Measurements from ENCODE around the gene TMEM50A. TPM values are rescaled to one million over a fixed set of nuclear protein-coding genes. Genes with fewer than 3 reads are reported as not detected.
"Not testable (repeated sequence)": the region's sequence is repeated elsewhere in the genome, so short reads cannot be mapped to it uniquely, and the experiment has no call there.

Gene TMEM50A
- total and polyA plus RNA-seq, 9 of the 15 experiments (the other 6 are each of a cell fraction or from before 2014, with no cell fraction given): 43.7 to 195 (median 137) TPM

GRCh38 chr1:25369691-25370271 lies 31.6 kb downstream of the TMEM50A start:
- H4K20me1 ChIP-seq (replicated peaks; ENCODE audit: control insufficient read depth, insufficient read depth, low read length); H3K9me1 ChIP-seq (ENCODE audit: control insufficient read depth, insufficient read depth, low read length); CTCF ChIA-PET (ENCODE audit: low intra/inter-chr PET ratio); H3K79me2 ChIP-seq (ENCODE audit: control insufficient read depth, insufficient read depth, low read length); H3K4me3 ChIP-seq; H3K36me3 ChIP-seq (ENCODE audit: control insufficient read depth, insufficient read depth, low read length); BruUV-seq (replicated peaks); H3K9ac ChIP-seq (ENCODE audit: insufficient read depth in 1 of 2, low read depth in 2 of 2, low read length in 2 of 2); H2AFZ ChIP-seq (ENCODE audit: low read depth, low read length); intact Hi-C loops (cut with micrococcal nuclease); H3K27me3 ChIP-seq (ENCODE audit: control insufficient read depth in 2 of 2, insufficient read depth in 2 of 2, low read length in 2 of 2); H3K27ac ChIP-seq (ENCODE audit: extremely low read depth, low read depth, low read length); in situ Hi-C loops (cut with MboI); H3K9me3 ChIP-seq (replicated peaks; ENCODE audit: control insufficient read depth, insufficient read depth, low read depth, low read length); TF ChIP-seq TOE1 (CRISPR knock-in tag; IDR thresholded peaks at IDR 0.05; ENCODE audit: borderline replicate concordance, low read depth); JUND (tag; IDR thresholded peaks at IDR 0.05; ENCODE audit: borderline replicate concordance, low read depth, low read length); ID3 (CRISPR knock-in tag; IDR thresholded peaks at IDR 0.05): not testable (repeated sequence)
- ATAC-seq (peak; percentile 73), FAIRE-seq (peak; percentile 93), DNase-seq (ENCODE audit: extremely low read depth in 1 of 4, low spot score in 3 of 4) (peak in 1 of 4 experiments; percentile 84)
- Histone ChIP-seq H3K4me1 (replicated peaks in 1 of 2; ENCODE audit: control insufficient read depth in 2 of 2, insufficient read depth in 2 of 2, low read length in 2 of 2) (peaks cover 14 to 16% of the 10 kb centered on the region in 2 experiments), H3K4me2 (ENCODE audit: insufficient read depth, low read length) (peak overlapping the region; percentile 8; the same call in 1 of the 2 replicates)
- WGBS (ENCODE audit: insufficient coverage, low coverage, missing lambda C conversion rate): 11% methylated on average over 12 of the region's 12 CpGs
- POLR2A ChIA-PET: interaction anchor here (0.6 to 1.1 kb wide), 3 partner anchors 30 to 206 kb away, joined by 3 to 8 read pairs (median 3); no protein-coding TSS in a partner anchor
- TF ChIP-seq ZBTB2 (IDR thresholded peaks at IDR 0.05): 0 out of 2 replicates have a peak, but pooled peaks have one; percentile 12
- TF ChIP-seq ZNF764 (CRISPR knock-in tag; IDR thresholded peaks at IDR 0.05; ENCODE audit: low read depth): peak; percentile 22; the same call in 1 of the 2 replicates
- TF ChIP-seq SOX6 (IDR thresholded peaks at IDR 0.05): peak; percentile 67
- TF ChIP-seq HES1 (IDR thresholded peaks at IDR 0.05; ENCODE audit: low read depth): 0 out of 2 replicates have a peak, but pooled peaks have one; percentile 26
- TF ChIP-seq NFIC (IDR thresholded peaks at IDR 0.05): peak; percentile 32
- TF ChIP-seq CBFA2T2 (conservative IDR thresholded peaks at IDR 0.05): peak; percentile 73
- peak; percentile 93 for TF ChIP-seq PKNOX1 (IDR thresholded peaks at IDR 0.05)
- TF ChIP-seq TEAD1 (CRISPR knock-in tag; IDR thresholded peaks at IDR 0.05): 0 out of 4 replicates have a peak, but pooled peaks of 1 of the 2 experiments have one; percentile 25
- TF ChIP-seq KDM1A (IDR thresholded peaks at IDR 0.05): peak; percentile 93 to 94
- TF ChIP-seq TOE1 (IDR thresholded peaks at IDR 0.05; ENCODE audit: borderline replicate concordance): peak; percentile 17; the same call in 1 of the 2 replicates
- TF ChIP-seq JUND (IDR thresholded peaks at IDR 0.05; ENCODE audit: borderline replicate concordance, low read depth, low read length): 0 out of 2 replicates have a peak, but pooled peaks have one; percentile 9
- peak; percentile 36; the same call in 1 of the 2 replicates for TF ChIP-seq CREM (IDR thresholded peaks at IDR 0.05; ENCODE audit: low read depth)
- TF ChIP-seq TCF3 (CRISPR knock-in tag; IDR thresholded peaks at IDR 0.05): peak; percentile 85
- TF ChIP-seq ZNF384 (IDR thresholded peaks at IDR 0.05; ENCODE audit: low read depth, low read length): peak; percentile 31; the same call in 1 of the 2 replicates
- TF ChIP-seq TRIM28 (IDR thresholded peaks at IDR 0.05): peak; percentile 76; the same call in 1 of the 2 replicates
- peak; percentile 63 for TF ChIP-seq ID3 (tag; IDR thresholded peaks at IDR 0.05)
- TF ChIP-seq ARID1B (IDR thresholded peaks at IDR 0.05): peak; percentile 71
- TF ChIP-seq CEBPB (tag; IDR thresholded peaks at IDR 0.05): peak; percentile 87
